GM18502 (cell line): ENCODE results near the gene FGF18.

Experiments used
- ATAC-seq: cut with Tn5 transposase; IDR thresholded peaks from one replicate; pipeline ENCODE4 v1.9.1; 2021; ENCODE audit warnings: mild to moderate bottlenecking; ENCODE audit not compliant: unreplicated experiment, poor library complexity

Gene FGF18

DNA sequence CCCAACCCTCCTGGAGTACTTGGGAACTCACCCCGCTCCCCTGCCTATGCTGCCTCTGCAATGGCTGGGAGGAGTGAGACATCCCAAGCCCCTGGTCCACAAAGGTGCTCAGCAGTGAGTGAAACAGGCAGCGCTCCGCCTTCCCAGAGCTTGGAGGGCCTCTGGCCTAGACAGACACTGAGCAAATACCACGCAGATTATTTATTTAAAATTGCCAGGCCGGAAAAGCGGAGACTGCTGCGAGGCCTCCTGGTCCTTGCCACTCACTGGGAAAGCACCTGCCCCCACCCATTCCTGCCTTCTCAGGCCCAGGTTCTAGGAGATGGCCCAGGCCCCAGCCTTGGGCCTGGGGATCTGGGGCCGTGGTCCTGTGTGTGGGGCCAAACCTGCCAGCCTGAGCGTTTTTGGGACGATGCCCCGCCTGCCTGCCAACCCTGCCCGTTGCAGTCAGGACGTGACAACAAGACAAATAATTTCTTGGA, 17.4 kb downstream of the FGF18 start:
- no peak for ATAC-seq

DNA sequence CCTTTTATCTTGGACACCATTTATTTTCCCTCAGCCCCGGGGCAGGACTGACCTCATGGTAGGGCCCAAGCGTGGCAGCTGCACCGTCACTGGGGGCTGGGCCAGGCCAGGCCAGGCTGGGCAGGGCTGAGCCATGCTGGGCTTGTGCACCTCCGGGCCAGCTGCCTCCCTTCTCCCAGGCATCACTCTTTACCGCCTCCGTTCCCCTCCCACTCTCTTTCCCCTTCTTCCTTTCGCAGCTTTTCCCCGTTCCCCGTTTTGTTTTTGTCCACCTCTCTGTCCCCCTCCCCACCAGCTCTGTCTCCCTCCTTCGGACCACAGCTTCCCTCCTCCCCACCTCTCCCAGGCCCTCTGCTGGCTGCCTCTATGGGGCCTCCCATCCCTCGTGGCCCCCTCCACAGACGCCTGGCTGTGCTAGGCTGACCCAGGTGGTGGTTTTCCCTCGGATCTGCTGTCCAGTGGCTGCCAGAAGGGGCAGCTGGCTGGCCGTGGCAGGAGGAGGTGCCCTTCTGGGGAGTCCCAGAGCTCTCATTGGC, 17.9 kb downstream of the FGF18 start:
- no peak for ATAC-seq

- ATAC-seq, result no peak
These were observed 19.3 kb downstream of the FGF18 start for GRCh38 chr5:171438738-171439137.

GRCh38 chr5:171441246-171441791, 21.9 kb downstream of the FGF18 start:
- no peak for ATAC-seq

DNA sequence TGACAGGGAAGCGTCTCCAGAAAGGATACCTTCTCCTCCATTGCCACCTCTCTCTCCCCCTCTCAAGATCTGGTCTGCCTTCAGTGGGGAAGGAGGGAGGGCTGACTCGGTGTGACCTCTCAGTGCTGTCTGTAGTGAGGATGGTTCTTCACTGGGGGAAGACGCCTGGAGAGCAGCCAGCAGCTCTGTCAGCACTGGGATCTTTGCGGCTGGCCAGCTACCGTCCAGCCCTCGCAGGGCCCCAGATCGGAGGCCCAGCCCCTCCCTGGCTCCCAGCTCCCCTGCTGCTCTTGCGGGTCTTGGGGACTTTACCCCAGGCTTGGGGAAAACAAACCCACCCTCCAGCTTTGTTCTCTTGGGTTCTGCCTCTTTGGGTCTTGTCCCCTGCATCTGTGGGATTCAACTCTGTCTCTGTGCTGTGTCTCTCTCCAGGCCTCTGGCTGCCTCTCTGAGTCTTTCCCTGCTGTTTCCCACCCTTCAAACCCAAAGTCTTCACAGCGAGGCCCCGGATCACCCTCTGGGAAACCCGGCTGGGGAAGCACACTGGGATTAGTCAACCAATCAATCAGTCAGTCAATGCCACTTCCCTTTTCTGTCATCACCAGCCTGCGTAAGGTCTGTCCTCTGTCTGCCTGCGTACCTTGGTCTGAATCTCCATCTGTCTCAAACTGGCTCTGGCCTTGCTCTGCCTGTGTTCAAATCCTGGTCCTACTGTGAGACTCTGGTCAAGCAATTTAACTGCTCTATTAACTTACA, 23.0 kb downstream of the FGF18 start:
- ATAC-seq, result no peak

DNA sequence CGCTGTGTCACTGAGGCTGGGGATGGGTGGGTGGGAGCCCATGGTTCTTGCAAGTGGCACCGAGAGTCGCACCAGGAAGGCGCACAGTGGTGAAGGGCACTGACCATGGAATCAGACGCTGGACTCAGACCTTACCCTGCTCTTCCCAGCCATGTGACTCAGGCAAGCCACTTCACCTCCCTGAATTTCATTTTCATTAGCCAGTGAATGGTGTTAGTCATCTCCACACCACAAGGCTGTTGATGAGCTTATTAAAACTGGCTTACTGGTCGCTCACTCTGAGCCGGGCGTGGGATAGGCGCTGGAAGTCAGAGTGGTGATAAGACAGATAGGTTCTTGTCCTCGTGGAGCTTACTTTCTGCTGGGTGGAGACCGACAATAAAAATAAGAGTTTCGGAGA, 25.1 kb downstream of the FGF18 start:
- ATAC-seq, result no peak

DNA sequence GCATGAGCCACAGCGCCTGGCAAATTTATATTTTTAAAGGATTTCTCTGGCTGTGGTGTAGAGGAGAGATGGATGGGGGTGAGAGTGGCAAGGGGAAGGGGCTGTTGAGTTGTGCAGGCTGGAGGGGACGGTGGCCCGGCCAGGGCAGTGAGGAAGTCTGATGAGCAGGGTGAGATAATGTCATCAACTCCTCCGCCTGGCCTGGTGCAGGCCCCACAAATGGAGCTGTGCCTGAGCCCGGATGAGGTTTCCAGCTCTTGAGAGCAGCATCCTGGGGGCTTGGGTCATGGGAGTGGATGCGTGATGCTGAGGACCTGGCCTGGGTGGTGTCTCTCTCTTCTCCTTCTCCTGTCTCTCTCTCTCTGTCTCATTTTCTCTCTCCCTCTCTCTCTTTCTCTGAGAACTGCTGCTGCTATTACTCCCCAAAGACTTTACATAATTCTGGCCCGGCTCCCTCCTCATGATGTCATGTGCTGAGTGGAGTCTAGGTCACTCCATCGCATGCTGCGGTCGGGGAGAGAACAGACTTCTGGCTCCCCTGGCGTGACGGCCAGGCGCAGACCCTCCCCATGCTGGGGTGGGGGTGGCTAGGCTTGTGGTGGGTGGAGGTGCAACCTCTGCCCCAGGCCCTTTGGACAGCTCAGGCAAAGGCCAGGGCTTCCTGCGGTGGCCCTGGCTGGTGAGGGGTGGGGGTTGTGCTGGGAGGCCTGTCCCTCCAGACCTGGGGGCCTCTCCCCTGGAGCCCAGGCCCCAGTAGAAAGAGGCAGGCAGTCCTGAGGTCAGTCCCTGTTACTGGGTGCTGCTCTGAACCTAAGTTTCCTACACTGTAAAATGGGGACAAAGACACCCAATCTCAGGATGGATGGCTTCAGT, 26.4 kb downstream of the FGF18 start:
- ATAC-seq, result no peak

GRCh38 chr5:171447226-171447625, 27.8 kb downstream of the FGF18 start:
- no peak for ATAC-seq

DNA sequence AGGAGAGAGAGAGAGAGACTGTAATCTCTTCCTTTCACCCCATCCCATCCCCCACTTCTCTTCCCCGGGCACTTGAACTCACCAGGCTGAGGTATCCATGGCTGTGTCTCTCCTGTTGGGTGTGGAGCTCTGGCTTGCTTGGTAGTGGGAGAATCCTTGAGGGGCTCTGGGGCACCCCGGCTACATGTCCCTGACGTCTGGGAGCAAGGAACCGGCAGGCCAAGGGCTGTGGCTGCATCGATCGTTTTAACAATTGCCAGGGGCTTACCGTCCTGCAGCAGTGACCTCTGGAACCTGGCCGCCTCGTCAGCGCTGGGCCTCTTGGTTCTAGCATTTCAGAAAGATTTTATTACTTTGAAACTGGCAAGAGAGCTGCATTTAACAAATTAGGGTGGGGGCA, 30.0 kb downstream of the FGF18 start:
- ATAC-seq, result no peak

DNA sequence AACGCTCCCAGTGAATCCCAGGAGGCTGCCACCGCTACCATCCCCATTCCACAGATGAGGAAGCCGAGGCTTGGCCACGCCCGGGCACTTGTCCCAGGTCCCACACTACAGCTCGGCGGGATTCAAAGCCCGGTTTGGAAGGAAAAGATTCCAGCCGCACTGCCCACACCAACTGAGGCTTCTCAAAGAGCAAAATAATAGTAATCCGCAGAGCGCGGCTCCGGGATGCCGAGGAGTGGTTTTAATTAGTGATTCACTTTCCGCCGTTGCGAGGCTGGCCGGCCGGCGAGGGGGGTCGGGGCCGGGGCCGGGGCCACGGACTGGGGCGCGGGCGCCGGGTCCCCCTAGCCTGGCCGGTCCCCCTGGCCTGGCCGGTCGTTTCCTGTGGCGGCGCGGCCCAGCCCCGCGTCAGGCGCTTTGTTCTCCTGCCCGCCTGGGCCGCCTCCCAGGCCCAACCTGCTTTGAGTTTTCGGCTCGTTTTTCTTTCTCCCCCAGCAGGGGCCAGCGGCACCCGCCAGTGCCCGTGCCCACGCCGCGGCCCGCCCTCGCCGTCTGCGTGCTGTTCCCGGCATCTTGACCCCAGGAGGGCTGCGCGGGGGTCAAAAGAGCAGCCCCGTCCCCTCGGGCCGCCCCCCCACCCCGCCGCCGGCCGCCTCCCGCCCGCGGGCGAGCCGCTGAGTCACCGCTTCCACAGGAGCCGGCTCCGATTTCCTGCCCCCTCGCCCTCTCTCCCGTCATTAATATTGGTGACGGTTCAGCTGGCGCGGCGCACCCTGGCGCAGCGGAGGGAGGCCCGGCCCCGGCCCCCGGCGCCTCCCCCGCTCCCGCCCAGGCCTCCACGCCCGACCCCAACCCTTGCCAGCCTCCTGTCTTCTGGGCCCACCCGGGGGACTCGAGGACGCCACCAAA, 31.2 kb downstream of the FGF18 start:
- ATAC-seq, result no peak

DNA sequence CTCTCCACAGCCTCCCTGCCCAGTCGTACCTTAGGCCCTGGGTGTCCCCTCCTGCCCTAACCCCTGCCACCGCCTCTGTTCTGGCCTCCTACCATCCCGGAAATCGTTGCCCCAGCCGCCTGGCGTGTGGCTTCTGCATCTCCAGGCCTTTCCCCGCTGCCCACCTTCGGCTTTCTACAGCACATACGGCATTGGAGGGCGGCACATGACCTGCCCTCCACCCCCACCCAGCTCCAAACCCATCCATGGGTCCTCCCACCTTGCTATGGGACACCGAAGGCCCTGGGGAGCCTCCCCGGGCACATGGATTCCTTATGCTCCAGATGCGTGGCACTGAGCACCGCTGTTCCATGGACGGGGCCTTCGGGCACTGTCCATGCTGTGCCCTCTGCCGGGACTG, 32.0 kb downstream of the FGF18 start:
- ATAC-seq, result no peak

DNA sequence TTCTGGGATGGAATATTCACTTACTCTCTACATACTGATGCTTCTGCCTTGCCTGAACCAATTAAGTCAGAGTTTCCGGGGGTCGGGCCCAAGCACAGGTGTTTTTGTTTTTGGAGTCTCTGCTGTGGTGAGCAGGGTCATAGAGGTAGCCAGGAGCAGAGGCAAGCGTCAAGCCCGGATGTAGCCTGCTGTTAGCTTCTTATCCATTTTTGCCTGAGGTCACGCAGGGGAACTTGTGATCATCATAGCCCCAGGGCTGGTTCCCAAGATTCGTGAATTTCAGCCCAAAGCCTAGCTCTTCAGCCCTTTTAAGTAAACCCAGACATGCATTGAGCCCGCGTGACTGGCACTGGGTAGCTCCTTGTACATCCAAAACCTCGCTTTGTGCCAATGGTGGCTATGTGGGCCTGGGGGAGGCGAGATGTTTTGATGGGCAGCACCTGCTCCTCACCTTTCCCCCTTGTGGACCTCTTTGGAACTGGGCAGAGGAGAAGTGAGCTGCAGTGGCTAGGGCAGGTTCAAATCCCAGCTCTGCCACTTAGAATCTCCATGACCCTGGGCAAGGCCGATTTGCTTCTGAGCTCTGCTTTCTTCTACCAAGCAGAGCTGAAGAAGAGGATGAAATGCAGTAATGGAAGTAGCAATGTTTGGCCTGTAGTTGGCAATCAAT, 33.7 kb downstream of the FGF18 start:
- no peak for ATAC-seq

DNA sequence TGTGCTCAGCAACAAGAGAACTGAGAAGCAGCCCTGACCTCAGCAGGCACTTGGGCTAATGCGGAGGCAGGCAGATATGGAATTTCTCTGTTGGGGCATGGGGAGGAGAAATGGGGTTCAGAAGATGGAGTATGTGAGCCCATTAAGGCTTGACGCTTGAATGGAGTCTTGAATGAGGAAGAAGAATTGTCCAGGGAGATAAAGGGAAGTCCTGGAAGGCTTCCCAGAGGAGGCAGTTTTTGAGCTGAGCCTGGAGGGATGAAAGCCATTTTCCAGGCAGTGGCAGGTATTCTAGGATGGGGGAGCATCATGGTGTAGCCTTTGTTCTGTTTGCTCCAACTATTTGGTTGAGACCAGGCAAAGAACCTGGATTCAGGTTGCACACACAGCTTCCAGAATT, 34.5 kb downstream of the FGF18 start:
- ATAC-seq, result no peak

DNA sequence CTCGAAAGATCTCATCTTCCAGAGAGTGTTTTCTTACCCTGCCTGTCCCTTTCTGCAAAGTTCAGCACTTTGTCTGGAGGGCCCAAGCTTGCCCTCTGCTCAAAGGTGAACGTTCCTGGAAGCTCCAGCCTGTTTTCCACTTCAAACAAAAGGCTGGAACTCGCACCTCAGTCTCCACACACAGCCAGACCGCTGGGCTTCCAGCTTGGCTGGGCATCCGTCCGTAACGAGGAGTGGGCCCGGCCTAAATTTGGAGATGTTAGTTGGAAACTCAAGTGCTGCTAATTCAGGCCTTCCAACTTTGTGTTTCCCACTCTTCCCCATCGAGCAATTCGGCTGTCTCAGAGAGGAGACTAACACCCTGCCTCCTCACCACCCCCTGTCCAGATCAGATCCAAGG, 35.1 kb downstream of the FGF18 start:
- no peak for ATAC-seq

GRCh38 chr5:171455522-171455921, 36.1 kb downstream of the FGF18 start:
- no peak for ATAC-seq

GRCh38 chr5:171457208-171457981, 37.9 kb downstream of the FGF18 start:
- no peak for ATAC-seq

GRCh38 chr5:171459839-171460238, 40.4 kb downstream of the FGF18 start:
- ATAC-seq, result no peak

- no peak for ATAC-seq
These were observed 42.9 kb downstream of the FGF18 start for GRCh38 chr5:171462136-171462927.
